Hematopoietic multipotent progenitor cell treated with erythropoietin and hydrocortisone succinate and interleukin-3 and kit ligand, for 17 days (in vitro differentiated cells): ENCODE results near the gene NSUN4.
"Not testable (repeated sequence)": the region's sequence is repeated elsewhere in the genome, so short reads cannot be mapped to it uniquely, and the experiment has no call there.

ENCODE experiments used
- DNase-seq: peaks from one replicate; pipeline ENCODE4 v3.0.0-alpha.2; 2015; ENCODE audit warnings: low spot score

The NSUN4 gene

DNA sequence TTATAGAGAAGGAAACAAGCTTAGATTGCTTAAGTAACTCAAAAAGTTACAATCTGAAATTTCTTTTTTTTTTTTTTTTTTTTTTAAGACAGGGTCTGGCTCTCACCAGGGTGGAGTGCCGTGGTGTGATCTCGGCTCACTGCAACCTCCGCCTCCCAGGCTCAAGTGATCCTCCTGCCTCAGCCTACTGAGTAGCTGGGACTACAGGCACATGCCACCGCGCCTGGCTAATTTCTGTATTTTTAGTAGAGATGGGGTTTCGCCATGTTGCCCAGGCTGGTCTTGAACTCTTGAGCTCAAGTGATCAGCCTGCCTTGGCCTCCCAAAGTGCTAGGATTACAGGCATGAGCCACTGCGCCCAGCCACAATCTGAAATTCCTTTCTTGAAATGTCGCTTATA, 27.1 kb downstream of the NSUN4 start:
- not testable (repeated sequence) for DNase-seq

GRCh38 chr1:46368791-46369190, 28.2 kb downstream of the NSUN4 start:
- DNase-seq: no peak

- DNase-seq: no peak
Measured at GRCh38 chr1:46369542-46370213, 29.1 kb downstream of the NSUN4 start.

DNA sequence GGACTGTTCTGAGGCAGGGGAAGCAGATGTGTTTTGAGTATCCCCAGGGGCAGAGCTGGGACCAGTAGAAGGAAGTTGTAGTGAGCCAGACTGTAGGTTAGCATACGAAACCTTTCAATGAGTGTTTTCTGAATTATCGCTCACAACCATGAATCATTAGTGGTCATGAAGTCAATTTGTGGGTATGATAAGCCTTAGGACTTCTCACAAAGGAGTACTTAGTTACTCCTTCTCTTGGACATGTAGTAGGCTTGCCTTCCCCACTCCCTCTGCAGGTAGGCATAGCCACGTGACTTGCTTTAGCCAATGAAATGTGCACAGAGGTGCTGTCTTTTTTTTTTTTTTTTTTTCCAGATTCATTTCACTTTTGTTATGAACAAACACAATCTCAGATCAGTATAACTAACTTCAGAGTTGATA, 29.6 kb downstream of the NSUN4 start:
- DNase-seq: no peak

DNA sequence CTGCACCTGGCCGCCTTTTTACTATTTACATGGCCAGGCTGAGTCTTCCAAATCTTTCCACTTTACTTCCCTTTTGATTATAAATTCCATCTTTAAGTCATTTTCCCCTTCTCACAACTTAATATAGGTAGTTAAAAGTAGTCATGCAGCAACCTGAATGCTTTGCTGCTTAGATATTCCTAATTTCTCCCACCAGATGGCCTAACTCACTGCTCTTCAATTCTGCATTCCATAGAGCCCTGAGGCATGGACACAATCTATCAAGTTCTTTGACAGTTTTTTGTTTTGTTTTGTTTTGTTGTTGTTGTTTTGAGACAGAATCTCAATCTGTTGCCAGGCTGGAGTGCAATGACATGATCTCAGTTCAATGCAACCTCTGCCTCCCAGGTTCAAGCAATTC, 31.8 kb downstream of the NSUN4 start:
- DNase-seq: no peak

GRCh38 chr1:46379996-46380395, 39.4 kb downstream of the NSUN4 start:
- no peak for DNase-seq

DNA sequence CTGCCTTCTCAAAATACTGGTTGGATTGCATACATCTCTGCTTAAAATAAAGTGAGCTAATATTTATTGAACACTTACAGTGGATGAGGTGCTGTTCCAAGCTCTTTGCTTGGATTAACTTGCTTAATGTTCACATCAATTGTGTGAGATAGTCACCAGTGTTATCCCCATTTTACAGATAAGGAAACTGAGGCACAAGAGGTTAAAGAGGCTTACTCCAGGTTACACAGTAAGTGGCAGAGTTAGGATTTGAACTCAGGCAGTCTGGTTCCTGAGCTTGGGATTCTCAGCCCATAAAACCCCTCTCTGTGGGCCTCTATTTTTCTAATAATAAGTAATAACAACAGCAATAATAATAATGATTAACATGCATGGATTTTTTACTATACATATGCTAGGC, 39.9 kb downstream of the NSUN4 start:
- DNase-seq: no peak

GRCh38 chr1:46393510-46393909, 52.9 kb downstream of the NSUN4 start:
- no peak for DNase-seq

- DNase-seq: no peak
Measured at GRCh38 chr1:46394108-46394871, 53.7 kb downstream of the NSUN4 start, which contains the start of gene FAAH. TSS of gene FAAH (plus strand) at chr1:46394317. CDS start at chr1:46394349, 32 bp downstream.

DNA sequence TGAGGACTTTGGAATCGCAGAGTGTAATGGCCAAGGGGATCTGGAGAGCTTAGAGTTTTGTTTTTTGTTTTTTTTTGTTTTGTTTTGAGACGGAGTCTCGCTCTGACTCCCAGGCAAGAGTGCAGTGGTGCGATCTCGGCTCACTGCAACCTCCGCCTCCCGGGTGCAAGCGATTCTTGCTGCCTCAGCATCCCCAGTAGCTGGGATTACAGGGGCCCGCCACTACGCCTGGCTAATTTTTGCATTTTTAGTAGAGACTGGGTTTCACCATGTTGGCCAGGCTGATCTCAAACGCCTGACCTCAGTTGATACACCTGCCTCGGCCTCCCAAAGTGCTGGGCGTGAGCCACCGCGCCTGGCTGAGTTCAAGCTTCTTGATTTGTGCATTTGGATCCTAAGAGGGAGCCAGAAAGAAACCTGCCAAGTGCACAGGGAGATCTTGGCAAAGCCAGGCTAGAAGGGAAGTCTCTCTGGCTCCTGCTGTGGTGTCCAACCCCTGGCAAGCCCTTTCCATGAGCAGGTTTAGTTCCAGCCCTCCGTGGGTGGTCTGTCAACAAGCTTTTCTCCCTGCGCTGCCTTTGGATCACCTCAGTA, 54.4 kb downstream of the NSUN4 start:
- DNase-seq: no peak

DNA sequence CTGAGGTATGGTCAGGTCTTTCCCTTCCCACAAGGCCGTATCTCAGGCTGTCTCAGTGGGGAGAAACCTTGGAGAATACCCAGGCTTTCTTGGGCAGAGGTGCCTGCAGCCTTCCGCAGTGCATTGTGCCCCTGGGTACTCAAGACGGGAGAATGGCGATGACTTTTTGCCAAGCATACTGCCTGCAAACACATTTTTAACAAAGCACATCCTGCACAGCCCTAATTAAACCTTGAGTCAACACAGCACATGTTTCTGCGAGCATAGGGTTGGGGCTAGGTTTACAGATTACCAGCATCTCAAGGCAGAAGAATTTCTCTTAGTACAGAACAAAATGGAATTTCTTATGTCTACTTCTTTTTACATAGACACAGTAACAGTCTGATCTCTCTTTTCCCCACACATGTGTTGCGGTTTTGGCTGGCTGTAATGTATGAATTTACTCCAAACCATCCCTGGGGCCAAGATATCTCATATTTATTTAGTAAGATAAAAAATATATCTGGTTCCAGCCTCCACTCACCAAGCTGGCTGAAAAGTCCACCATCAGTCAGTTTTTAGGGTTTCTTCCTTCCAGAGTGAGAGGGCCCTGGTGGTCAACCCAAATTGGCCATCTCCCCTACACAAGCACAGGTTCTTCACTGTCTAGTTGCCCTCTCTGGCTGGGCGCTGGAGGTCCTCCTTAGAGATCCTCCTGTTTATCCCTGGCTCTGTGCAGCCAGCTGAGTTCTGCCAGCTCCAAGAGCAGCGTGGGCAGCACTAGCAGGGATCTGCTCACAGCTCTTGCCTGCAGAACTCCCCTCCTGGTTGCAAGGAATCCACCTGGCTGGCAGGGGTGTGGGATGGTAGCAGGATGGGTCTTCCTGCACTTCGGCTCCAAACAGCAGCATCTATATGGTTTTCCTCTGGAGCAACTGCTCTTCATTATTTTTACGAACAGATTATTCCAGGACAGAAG, 56.1 kb downstream of the NSUN4 start:
- DNase-seq: no peak

DNA sequence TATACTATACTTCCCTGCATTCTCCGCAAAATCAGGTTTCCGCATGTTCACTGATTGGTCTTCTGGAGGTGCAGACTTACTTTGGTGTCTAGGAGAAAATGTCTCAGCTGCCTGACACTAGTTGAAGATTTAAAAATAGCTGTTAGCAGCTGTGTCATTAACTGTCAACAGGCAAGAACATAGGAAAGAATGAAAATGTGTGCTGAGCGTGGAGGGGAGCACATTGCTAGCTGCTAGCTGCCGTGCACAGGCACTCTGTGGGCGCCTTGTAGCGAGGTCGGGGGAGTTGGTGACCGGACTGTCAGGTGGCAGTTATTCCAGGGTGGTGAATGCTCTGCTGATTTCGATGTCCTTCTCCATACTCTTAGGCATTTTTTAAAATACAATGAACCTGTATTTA, 58.7 kb downstream of the NSUN4 start:
- DNase-seq: no peak

GRCh38 chr1:46400421-46400820, 59.8 kb downstream of the NSUN4 start:
- DNase-seq: no peak

DNA sequence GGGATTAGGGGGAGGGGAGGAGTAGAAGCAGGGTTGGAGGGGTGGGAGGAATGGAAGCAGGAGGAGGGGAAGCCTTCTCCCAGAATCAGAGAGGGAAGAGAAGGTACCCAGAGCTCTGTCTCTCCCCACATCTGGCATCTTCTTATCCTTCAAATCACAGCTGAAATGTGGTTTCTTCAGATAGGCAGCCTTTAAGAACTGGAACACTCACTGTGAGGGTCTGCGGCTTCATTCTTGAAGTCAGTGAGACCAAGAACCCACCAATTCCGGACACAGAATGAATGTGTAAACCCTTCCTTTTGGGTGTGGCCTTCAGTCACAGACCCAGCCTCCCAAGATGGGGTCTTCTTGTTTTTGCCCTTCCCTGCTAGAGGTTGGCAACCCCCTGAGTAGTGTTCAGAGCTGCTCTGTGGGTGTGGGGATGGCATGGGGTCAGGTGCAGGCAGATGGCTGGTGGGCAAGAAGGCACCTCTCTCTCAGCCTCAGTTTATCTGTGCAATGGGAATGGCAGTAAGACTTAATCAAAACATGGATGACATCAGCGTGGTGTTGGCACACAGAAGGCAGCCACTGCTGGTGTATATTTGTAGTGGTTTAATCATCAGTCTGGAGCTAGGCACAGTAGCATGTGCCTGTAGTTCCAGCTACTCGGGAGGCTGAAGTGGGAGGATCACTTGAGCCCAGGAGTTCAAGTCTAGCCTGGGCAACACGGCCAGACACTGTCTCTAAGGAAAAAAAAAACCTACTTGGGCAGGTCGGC, 60.7 kb downstream of the NSUN4 start:
- DNase-seq: no peak

GRCh38 chr1:46401964-46402626, 61.5 kb downstream of the NSUN4 start:
- no peak for DNase-seq

- DNase-seq: no peak
Measured at GRCh38 chr1:46403916-46404315, 63.3 kb downstream of the NSUN4 start.

GRCh38 chr1:46404482-46405196, 64.0 kb downstream of the NSUN4 start:
- DNase-seq: no peak

DNA sequence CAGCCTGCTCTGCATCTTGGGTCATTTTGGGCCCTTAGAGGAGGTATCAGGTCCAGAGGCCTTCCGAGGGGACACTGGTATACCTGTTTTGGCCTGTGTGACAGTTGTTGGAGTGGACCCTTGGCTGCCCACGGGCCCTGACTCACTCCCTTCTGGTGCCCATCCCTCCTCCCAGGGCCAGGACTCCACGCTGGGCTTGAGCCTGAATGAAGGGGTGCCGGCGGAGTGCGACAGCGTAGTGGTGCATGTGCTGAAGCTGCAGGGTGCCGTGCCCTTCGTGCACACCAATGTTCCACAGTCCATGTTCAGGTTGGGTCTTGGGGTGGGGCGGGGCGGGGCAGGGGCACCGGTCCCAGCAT, 64.6 kb downstream of the NSUN4 start:
- DNase-seq: no peak

DNA sequence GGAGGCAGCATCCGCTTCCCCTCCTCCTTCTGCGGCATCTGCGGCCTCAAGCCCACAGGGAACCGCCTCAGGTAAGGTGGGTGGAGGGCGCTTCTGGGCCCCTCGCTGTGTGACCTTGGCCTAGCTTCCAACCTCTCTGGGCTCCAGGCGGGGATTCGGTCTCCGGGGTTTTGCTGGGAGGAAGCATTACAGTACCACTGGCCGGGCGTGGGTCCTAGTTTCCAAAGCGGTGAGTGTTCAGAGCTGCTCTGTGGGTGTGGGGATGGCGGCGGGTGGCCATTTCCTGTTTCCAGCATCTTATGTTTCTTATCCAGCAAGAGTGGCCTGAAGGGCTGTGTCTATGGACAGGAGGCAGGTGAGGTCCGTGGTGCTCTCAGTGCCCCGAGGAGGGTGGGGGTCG, 65.1 kb downstream of the NSUN4 start:
- no peak for DNase-seq
